ENCODE data around the gene HSD17B14. TPM values are rescaled to one million over a fixed set of nuclear protein-coding genes. Genes with fewer than 3 reads are reported as not detected.

Gene HSD17B14
- polyA plus RNA-seq, 2 of the 4 experiments (the other 2 are of a cell fraction): 11.1 to 20.9 TPM

DNA sequence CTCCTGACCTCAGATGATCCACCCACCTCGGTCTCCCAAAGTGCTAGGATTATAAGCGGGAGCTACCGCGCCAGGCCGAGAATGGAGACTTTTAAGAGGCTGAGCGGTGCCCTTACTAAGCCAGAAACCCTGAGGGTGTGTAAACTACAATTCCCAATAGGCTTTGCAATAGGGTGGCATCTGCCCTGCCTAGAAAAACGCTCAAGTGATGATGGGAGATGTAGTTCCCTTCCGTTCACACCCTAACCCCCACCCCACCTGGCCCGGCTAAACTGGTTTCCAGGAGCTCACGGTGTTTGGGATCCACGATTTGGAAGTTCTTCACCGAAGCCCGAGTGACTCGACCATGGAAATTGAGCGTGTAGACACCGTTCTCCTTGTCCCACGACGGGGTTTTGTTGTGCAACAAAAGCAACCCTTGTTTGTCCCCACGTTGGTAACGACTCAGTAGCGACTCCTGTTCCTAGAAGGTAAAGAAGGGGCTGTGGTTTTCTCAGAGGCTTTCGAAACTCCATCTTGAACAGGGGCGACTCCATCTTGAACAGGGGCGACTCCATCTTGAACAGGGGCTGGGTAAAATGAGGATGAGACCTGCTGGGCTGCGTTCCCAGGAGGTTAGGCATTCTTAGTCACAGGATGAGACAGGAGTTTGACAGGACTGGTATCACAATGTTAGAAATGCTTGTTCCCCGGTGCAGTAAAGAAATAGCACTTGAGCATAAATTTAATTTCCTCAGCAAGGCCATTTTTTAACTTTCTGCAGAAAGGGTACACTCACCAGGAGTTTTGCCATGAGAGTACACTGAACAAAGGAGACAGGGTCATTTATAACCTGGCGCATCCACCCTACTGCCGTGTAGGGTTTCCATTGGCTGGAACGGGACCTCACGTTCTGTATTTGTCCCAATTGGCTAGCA, 45.7 kb upstream of the HSD17B14 start:
- Histone ChIP-seq H3K4me2 (no peak overlapping the region), H3K4me1 (no peaks in the 10 kb centered on the region; the same call in 2 of the 3 replicates), H3K4me3 (no peak overlapping the region), H3K9me3 (no peaks in the 10 kb centered on the region), H3K27ac (no peak overlapping the region)
- FAIRE-seq (no peak), DNase-seq (ENCODE audit: low read depth in 1 of 2, low spot score in 1 of 2) (peak in 1 of 2 experiments; percentile 58), ATAC-seq (peak; percentile 56 to 58)
- POLR2A ChIA-PET: interaction anchor here (3.0 kb wide), 1 partner anchor 18 kb away, joined by 14 read pairs; the partner anchor contains the start of gene NUCB1
- CTCF ChIA-PET: interaction anchor here (0.7 to 13.7 kb wide), 7 partner anchors 8 to 207 kb away, joined by 3 to 121 read pairs (median 4); partner anchors contain the start of genes NUCB1 and RUVBL2
- WGBS (ENCODE audit: missing lambda C conversion rate): 85% methylated on average over 30 of the region's 30 CpGs
- TF ChIP-seq MAFK (IDR thresholded peaks at IDR 0.05; ENCODE audit: partially characterized antibody) (no peak), SREBF2 (IDR thresholded peaks at IDR 0.05) (no peak), TFCP2L1 (CRISPR knock-in tag; IDR thresholded peaks at IDR 0.05) (peak; percentile 97), RNF2 (IDR thresholded peaks at IDR 0.05; ENCODE audit: borderline replicate concordance, low read depth) (no peak), ZC3H11A (IDR thresholded peaks at IDR 0.05) (no peak), HDAC2 (IDR thresholded peaks at IDR 0.05) (no peak), RFX5 (IDR thresholded peaks at IDR 0.05) (no peak), FOXS1 (CRISPR knock-in tag; IDR thresholded peaks at IDR 0.05) (peak; percentile 98), KDM1A (IDR thresholded peaks at IDR 0.05; ENCODE audit: low read depth) (no peak), FOSB (CRISPR knock-in tag; IDR thresholded peaks at IDR 0.05) (peak; percentile 92), CBX8 (IDR thresholded peaks at IDR 0.05) (no peak), BHLHE40 (IDR thresholded peaks at IDR 0.05; ENCODE audit: low read depth, low read length) (no peak), JUNB (IDR thresholded peaks at IDR 0.05) (no peak), CBX2 (IDR thresholded peaks at IDR 0.05; ENCODE audit: borderline replicate concordance, low read depth) (no peak), POLR2A (IDR thresholded peaks at IDR 0.05; ENCODE audit: low read length) (no peak), FOSL2 (IDR thresholded peaks at IDR 0.05) (no peak), FOSL2 (CRISPR knock-in tag; IDR thresholded peaks at IDR 0.05) (0 out of 2 replicates have a peak, but pooled peaks have one; percentile 47), HES2 (IDR thresholded peaks at IDR 0.05) (no peak), PHF8 (IDR thresholded peaks at IDR 0.05; ENCODE audit: borderline replicate concordance, low read depth) (no peak), CHD2 (IDR thresholded peaks at IDR 0.05; ENCODE audit: low read length, partially characterized antibody) (no peak), HOXB13 (CRISPR knock-in tag; IDR thresholded peaks at IDR 0.05; ENCODE audit: low read depth) (peak; percentile 96), ATOH8 (CRISPR knock-in tag; IDR thresholded peaks at IDR 0.05; ENCODE audit: low read depth) (peak; percentile 99), SMC3 (IDR thresholded peaks at IDR 0.05) (no peak), ZSCAN20 (CRISPR knock-in tag; IDR thresholded peaks at IDR 0.05) (peak; percentile 100), MYC (IDR thresholded peaks at IDR 0.05; ENCODE audit: borderline replicate concordance, low read length) (no peak), JUN (IDR thresholded peaks at IDR 0.05) (no peak), CEBPB (IDR thresholded peaks at IDR 0.05) (no peak), CHD4 (IDR thresholded peaks at IDR 0.05; ENCODE audit: borderline replicate concordance) (no peak), ZFP36 (IDR thresholded peaks at IDR 0.05; ENCODE audit: borderline replicate concordance, partially characterized antibody) (no peak), ESRRA (IDR thresholded peaks at IDR 0.05; ENCODE audit: borderline replicate concordance, low read length) (no peak), ZNF302 (CRISPR knock-in tag; IDR thresholded peaks at IDR 0.05) (no peak), EHMT2 (IDR thresholded peaks at IDR 0.05; ENCODE audit: low read depth) (no peak), NPAS2 (CRISPR knock-in tag; IDR thresholded peaks at IDR 0.05; ENCODE audit: borderline replicate concordance) (peak; percentile 78), HOXB5 (CRISPR knock-in tag; IDR thresholded peaks at IDR 0.05) (peak; percentile 98), HOXA7 (CRISPR knock-in tag; IDR thresholded peaks at IDR 0.05) (peak; percentile 89)
- TF ChIP-seq, protein P1, sequence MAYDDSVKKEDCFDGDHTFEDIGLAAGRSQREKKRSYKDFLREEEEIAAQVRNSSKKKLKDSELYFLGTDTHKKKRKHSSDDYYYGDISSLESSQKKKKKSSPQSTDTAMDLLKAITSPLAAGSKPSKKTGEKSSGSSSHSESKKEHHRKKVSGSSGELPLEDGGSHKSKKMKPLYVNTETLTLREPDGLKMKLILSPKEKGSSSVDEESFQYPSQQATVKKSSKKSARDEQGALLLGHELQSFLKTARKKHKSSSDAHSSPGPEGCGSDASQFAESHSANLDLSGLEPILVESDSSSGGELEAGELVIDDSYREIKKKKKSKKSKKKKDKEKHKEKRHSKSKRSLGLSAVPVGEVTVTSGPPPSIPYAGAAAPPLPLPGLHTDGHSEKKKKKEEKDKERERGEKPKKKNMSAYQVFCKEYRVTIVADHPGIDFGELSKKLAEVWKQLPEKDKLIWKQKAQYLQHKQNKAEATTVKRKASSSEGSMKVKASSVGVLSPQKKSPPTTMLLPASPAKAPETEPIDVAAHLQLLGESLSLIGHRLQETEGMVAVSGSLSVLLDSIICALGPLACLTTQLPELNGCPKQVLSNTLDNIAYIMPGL (CRISPR knock-in tag; IDR thresholded peaks at IDR 0.05; ENCODE audit: borderline replicate concordance): peak; percentile 87
- TF ChIP-seq, protein P2, sequence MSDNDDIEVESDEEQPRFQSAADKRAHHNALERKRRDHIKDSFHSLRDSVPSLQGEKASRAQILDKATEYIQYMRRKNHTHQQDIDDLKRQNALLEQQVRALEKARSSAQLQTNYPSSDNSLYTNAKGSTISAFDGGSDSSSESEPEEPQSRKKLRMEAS (IDR thresholded peaks at IDR 0.05): no peak
- TF ChIP-seq, protein P3, sequence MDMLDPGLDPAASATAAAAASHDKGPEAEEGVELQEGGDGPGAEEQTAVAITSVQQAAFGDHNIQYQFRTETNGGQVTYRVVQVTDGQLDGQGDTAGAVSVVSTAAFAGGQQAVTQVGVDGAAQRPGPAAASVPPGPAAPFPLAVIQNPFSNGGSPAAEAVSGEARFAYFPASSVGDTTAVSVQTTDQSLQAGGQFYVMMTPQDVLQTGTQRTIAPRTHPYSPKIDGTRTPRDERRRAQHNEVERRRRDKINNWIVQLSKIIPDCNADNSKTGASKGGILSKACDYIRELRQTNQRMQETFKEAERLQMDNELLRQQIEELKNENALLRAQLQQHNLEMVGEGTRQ (IDR thresholded peaks at IDR 0.05): no peak
- TF ChIP-seq, protein P4, sequence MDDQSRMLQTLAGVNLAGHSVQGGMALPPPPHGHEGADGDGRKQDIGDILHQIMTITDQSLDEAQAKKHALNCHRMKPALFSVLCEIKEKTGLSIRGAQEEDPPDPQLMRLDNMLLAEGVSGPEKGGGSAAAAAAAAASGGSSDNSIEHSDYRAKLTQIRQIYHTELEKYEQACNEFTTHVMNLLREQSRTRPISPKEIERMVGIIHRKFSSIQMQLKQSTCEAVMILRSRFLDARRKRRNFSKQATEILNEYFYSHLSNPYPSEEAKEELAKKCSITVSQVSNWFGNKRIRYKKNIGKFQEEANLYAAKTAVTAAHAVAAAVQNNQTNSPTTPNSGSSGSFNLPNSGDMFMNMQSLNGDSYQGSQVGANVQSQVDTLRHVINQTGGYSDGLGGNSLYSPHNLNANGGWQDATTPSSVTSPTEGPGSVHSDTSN (IDR thresholded peaks at IDR 0.05): no peak
